ENCODE data around the gene ACAP1. TPM values are rescaled to one million over a fixed set of nuclear protein-coding genes. Genes with fewer than 3 reads are reported as not detected.

The ACAP1 gene
- total RNA-seq, 1 experiment from 2014 or later = 1.6 TPM

DNA sequence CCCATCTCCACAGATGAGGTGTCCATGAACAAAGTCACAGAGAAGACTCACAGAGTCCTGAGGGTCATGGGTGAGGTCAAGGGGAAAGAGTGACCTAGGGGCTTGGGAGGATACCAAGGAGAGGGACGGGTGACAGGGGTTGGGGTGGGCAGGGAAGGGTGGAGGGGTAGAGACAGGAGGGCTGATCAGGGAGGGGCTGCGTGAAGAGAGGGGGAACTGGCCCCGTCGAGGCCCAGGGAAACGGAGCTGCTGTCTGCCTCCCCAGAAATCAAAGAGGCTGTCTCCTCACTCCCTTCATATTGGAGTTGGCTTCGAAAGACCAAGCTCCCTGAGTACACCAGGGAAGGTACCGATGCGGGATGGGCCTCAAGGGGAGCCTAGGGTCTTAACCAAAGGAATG lies 19.2 kb downstream of the ACAP1 start:
- Mint-ChIP-seq H3K36me3 (ENCODE audit: insufficient read depth, unreplicated experiment) (no peaks in the 10 kb centered on the region), H3K27ac (ENCODE audit: unreplicated experiment) (no peak overlapping the region), H3K27me3 (ENCODE audit: insufficient read depth, unreplicated experiment) (no peaks in the 10 kb centered on the region), H3K9me3 (ENCODE audit: unreplicated experiment) (no peaks in the 10 kb centered on the region), H3K4me1 (ENCODE audit: low read depth, unreplicated experiment) (peaks cover 11% of the 10 kb centered on the region), H3K4me3 (ENCODE audit: unreplicated experiment) (no peak overlapping the region)
- H3K4me3 ChIP-seq (ENCODE audit: low read depth, low read length) = no peak overlapping the region
- H3K36me3 ChIP-seq (ENCODE audit: control insufficient read depth, insufficient read depth, low read length) = no peaks in the 10 kb centered on the region
- no peaks in the 10 kb centered on the region for H3K4me1 ChIP-seq
- no TSS peak for BruUV-seq (replicated peaks)
- ChIA-PET POLR2A (no interaction called here), CTCF (interaction anchor here (0.8 to 1.5 kb wide), 5 partner anchors 21 to 205 kb away, joined by 3 to 8 read pairs (median 7); partner anchors contain the start of gene TMEM102)
- H3K27me3 ChIP-seq (replicated peaks; ENCODE audit: control insufficient read depth, insufficient read depth, low read length) = no peaks in the 10 kb centered on the region
- TF ChIP-seq, protein P1, sequence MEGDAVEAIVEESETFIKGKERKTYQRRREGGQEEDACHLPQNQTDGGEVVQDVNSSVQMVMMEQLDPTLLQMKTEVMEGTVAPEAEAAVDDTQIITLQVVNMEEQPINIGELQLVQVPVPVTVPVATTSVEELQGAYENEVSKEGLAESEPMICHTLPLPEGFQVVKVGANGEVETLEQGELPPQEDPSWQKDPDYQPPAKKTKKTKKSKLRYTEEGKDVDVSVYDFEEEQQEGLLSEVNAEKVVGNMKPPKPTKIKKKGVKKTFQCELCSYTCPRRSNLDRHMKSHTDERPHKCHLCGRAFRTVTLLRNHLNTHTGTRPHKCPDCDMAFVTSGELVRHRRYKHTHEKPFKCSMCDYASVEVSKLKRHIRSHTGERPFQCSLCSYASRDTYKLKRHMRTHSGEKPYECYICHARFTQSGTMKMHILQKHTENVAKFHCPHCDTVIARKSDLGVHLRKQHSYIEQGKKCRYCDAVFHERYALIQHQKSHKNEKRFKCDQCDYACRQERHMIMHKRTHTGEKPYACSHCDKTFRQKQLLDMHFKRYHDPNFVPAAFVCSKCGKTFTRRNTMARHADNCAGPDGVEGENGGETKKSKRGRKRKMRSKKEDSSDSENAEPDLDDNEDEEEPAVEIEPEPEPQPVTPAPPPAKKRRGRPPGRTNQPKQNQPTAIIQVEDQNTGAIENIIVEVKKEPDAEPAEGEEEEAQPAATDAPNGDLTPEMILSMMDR (IDR thresholded peaks at IDR 0.05; ENCODE audit: insufficient read depth in 1 of 2, low read depth in 1 of 2, low read length in 1 of 2, severe bottlenecking in 1 of 2, unreplicated experiment in 1 of 2) = no peak
- DNase-seq = no peak
- intact Hi-C loops (cut with micrococcal nuclease; ENCODE audit: unreplicated experiment) = loop anchor here (5.0 kb wide), 1 partner anchor 82 kb away; the partner anchor contains the start of genes FGF11 and TMEM102
- H3K9me3 ChIP-seq = no peaks in the 10 kb centered on the region

DNA sequence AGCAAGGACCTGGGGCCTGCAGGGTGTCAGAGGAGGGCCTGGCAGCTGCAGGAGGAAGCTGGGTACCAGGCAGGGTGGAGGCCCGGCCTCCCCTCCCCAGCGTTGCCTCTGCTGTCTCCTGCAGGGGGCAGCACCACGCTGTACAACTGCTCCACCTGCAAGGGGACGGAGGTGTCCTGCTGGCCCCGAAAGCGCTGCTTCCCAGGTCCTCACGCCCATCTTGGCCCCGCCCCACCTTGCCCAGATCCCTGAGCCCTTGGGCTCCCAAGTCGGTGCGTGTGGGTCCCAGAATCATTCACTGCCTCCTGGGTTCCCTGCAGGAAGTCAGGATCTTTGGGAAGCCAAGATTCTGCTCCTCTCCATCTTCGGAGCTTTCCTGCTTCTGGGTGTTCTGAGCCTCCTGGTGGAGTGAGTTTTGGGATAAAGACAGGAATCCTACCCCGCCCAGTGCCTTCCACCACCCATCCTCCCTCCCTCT lies 19.8 kb downstream of the ACAP1 start:
- BruUV-seq (replicated peaks) = no TSS peak
- H3K4me1 ChIP-seq = no peaks in the 10 kb centered on the region
- POLR2A ChIA-PET = no interaction called here

GRCh38 chr17:7356756-7357155 lies 20.4 kb downstream of the ACAP1 start:
- Mint-ChIP-seq H3K9me3 (ENCODE audit: unreplicated experiment) (no peaks in the 10 kb centered on the region), H3K4me3 (ENCODE audit: unreplicated experiment) (no peak overlapping the region), H3K36me3 (ENCODE audit: insufficient read depth, unreplicated experiment) (no peaks in the 10 kb centered on the region), H3K27me3 (ENCODE audit: insufficient read depth, unreplicated experiment) (no peaks in the 10 kb centered on the region), H3K27ac (ENCODE audit: unreplicated experiment) (no peak overlapping the region), H3K4me1 (ENCODE audit: low read depth, unreplicated experiment) (peaks cover 11% of the 10 kb centered on the region)
- ChIA-PET CTCF (interaction anchor here (0.6 to 1.5 kb wide), 3 partner anchors 22 to 80 kb away, joined by 3 to 8 read pairs (median 3); no protein-coding TSS in a partner anchor), POLR2A (no interaction called here)
- no TSS peak for BruUV-seq (replicated peaks)
- intact Hi-C loops (cut with micrococcal nuclease; ENCODE audit: unreplicated experiment) = loop anchor here (2.0 to 5.0 kb wide), 2 partner anchors 81 to 204 kb away; partner anchors contain the start of genes FGF11, SENP3 and TMEM102
- Histone ChIP-seq H3K4me1 (no peaks in the 10 kb centered on the region), H3K4me3 (ENCODE audit: low read depth, low read length) (no peak overlapping the region), H3K9me3 (no peaks in the 10 kb centered on the region), H3K27me3 (replicated peaks; ENCODE audit: control insufficient read depth, insufficient read depth, low read length) (no peaks in the 10 kb centered on the region), H3K36me3 (ENCODE audit: control insufficient read depth, insufficient read depth, low read length) (no peaks in the 10 kb centered on the region)
- TF ChIP-seq, protein P1 (IDR thresholded peaks at IDR 0.05; ENCODE audit: insufficient read depth in 1 of 2, low read depth in 1 of 2, low read length in 1 of 2, severe bottlenecking in 1 of 2, unreplicated experiment in 1 of 2) = no peak
- DNase-seq = no peak

More for the DNA sequence above, 19.8 kb downstream of the ACAP1 start:
- intact Hi-C loops (cut with micrococcal nuclease; ENCODE audit: unreplicated experiment) = loop anchor here (2.0 to 5.0 kb wide), 2 partner anchors 81 to 205 kb away; partner anchors contain the start of genes FGF11, SENP3 and TMEM102
- no peaks in the 10 kb centered on the region for H3K36me3 Mint-ChIP-seq (ENCODE audit: insufficient read depth, unreplicated experiment)
- CTCF ChIA-PET = interaction anchor here (0.6 to 1.5 kb wide), 6 partner anchors 21 to 205 kb away, joined by 3 to 8 read pairs (median 5); partner anchors contain the start of gene TMEM102
- no peaks in the 10 kb centered on the region for H3K27me3 Mint-ChIP-seq (ENCODE audit: insufficient read depth, unreplicated experiment)
- no peak overlapping the region for H3K27ac Mint-ChIP-seq (ENCODE audit: unreplicated experiment)
- peaks cover 11% of the 10 kb centered on the region for H3K4me1 Mint-ChIP-seq (ENCODE audit: low read depth, unreplicated experiment)
- H3K9me3 Mint-ChIP-seq (ENCODE audit: unreplicated experiment) = no peaks in the 10 kb centered on the region
- no peaks in the 10 kb centered on the region for H3K9me3 ChIP-seq
- H3K27me3 ChIP-seq (replicated peaks; ENCODE audit: control insufficient read depth, insufficient read depth, low read length) = no peaks in the 10 kb centered on the region
- no peak overlapping the region for H3K4me3 Mint-ChIP-seq (ENCODE audit: unreplicated experiment)
- no peaks in the 10 kb centered on the region for H3K36me3 ChIP-seq (ENCODE audit: control insufficient read depth, insufficient read depth, low read length)
- H3K4me3 ChIP-seq (ENCODE audit: low read depth, low read length) = no peak overlapping the region
- TF ChIP-seq, protein P1 (IDR thresholded peaks at IDR 0.05; ENCODE audit: insufficient read depth in 1 of 2, low read depth in 1 of 2, low read length in 1 of 2, severe bottlenecking in 1 of 2, unreplicated experiment in 1 of 2) = peak; percentile 65 to 73
- DNase-seq = peak; percentile 78 to 82

All from Caco-2 (cell line).